Activated naive CD4-positive, alpha-beta T cell (primary cell): ENCODE results near the gene FAM171A2.
"Not testable (repeated sequence)": the region's sequence is repeated elsewhere in the genome, so short reads cannot be mapped to it uniquely, and the experiment has no call there.

Experiments used
- DNase-seq, 4 experiments: peaks; one replicate each; lab custom pipeline; 2025; lab: John Stamatoyannopoulos, UW

The FAM171A2 gene

DNA sequence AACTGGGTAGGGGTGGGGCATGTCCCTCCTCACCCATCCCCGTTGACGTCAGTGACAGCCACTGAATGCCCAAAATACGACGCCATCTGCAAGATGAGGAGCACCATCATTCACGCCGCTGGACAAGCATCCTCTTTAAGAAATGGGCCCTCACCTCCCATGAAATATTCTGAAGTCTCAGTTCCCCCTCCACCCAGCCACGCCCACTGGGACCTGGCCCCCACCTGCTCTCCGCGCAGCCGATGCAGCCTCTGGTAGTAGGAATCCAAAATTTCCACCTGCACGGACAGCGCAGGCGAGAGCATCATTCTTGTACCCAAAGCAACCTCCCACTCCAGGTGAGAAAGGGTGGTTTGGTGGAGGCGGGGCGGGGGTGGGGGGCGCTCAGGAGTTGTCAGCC lies 20.2 kb upstream of the FAM171A2 start:
- no peak for DNase-seq

DNA sequence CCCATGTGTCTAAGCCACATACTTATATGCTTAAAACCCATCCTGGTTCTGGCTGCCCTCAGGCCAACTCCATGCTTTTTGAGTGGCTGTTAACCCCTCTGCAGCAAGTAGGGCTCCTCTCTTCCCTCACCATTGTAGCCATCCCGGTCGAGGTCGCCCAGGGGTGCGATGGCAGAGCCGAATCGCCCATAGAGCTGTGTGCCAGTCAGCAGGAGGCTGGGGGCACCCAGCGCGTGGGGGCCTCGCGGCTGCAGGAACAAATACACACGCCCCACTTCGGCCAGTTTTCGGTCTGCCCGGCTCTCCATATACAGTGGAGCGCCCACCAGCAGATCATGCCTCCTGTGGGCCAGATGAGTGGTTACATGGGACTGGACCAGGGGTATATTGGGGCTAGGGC lies 19.7 kb upstream of the FAM171A2 start:
- DNase-seq = no peak

- DNase-seq = no peak
Measured at GRCh38 chr17:44382917-44383316, 19.3 kb upstream of the FAM171A2 start.

- no peak for DNase-seq
Measured at GRCh38 chr17:44381810-44382305, 18.2 kb upstream of the FAM171A2 start.

DNA sequence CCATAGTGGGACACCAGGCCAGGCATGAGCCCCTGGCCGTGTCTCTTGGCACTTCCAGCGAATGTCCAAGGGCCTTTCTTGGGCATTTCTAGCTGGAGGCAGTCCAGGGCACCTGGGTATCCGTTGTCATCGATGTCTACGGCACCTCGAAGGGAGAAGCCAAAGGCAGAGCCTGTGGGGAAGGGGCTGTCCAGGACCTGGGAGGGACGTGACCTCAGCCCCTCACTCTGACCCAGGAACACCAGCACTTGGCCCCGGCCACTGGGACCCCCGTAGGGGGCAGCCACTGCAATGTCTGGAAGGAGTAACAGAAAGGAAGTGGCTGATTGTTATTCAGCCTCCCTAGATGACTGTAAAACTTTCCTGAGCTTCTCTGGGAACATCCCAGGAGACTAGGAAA lies 17.1 kb upstream of the FAM171A2 start:
- DNase-seq = no peak

- DNase-seq = no peak
Measured at GRCh38 chr17:44379887-44380286, 16.2 kb upstream of the FAM171A2 start.

GRCh38 chr17:44378171-44378705 lies 14.6 kb upstream of the FAM171A2 start:
- DNase-seq = no peak

GRCh38 chr17:44376779-44377178 lies 13.1 kb upstream of the FAM171A2 start:
- DNase-seq = no peak

GRCh38 chr17:44376124-44376523 lies 12.5 kb upstream of the FAM171A2 start:
- DNase-seq = no peak

DNA sequence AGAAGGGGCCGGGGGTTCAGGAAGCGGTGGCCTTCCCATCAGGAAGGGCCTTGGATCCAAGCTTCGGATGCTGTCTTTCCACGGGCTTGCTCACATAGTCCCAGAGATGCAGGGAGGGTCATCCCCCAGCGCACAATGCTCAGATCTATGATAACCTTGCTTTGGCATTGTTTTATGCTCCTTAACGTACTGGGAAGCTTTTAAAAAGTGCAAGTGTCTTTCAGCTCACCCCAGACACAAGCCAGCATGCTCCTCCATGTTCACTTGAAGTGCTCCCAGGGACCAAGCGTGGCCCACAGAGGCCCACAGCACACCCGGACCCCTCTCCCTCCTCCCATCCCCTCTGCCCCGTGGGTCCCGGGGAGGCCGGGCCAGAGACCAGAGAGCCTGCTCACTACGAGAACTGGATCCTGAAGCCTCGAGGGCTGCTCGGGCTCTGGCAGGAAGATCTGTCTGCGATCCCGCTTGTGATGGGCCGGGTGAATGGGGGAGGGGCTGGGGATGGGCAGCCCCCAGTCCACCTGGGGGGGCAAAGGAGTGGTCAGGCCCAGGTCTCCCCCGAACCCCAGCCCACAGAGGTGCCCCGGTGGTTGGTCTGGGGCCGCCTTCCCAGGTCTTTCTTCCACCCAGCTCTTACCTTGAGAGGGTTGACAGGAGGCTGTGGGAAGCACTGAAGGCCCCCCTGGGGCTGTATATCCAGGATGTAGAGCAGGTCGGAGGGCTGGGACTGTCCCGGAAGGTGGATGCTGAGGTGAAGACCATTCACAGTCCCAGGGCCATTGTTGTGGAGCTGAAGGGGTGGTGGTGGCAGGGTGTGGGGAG lies 11.8 kb upstream of the FAM171A2 start:
- no peak for DNase-seq

- DNase-seq = no peak
Measured at GRCh38 chr17:44374306-44375195, 10.9 kb upstream of the FAM171A2 start.

GRCh38 chr17:44372036-44372435 lies 8.4 kb upstream of the FAM171A2 start:
- DNase-seq = no peak

- not testable (repeated sequence) for DNase-seq
Measured at GRCh38 chr17:44369414-44370023, 5.9 kb upstream of the FAM171A2 start.

DNA sequence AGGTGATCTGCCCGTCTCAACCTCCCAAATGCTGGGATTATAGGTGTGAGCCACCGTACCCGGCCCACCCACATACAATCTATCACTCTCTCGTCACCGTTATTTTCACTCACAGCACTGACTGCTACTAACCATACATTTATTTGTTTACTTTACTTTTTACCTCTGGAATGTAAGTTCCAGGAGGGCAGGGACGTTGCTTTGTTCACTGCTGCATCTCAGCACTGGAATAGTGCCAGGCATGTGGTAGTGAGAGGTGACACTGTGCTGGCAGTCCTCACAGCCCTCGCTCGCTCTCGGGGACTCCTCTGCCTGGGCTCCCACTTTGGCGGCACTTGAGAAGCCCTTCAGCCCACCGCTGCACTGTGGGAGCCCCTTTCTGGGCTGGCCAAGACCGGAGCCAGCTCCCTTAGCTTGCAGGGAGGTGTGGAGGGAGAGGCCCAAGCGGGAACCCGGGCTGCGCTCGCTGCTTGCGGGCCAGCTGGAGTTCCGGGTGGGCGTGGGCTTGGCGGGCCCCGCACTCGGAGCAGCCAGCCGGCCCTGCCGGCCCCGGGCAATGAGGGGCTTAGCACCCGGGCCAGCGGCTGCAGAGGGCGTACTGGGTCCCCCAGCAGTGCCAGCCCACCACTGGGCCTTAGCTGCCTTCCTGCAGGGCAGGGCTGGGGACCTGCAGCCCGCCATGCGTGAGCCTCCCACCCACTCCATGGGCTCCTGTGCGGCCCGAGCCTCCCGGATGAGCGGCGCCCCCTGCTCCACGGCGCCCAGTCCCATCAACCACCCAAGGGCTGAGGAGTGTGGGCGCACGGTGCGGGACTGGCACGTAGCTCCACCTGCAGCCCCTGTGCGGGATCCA lies 5.0 kb upstream of the FAM171A2 start:
- DNase-seq = not testable (repeated sequence)

- DNase-seq = no peak
Measured at GRCh38 chr17:44367231-44367979, 3.8 kb upstream of the FAM171A2 start.

GRCh38 chr17:44365051-44365450 lies 1.4 kb upstream of the FAM171A2 start:
- not testable (repeated sequence) for DNase-seq

DNA sequence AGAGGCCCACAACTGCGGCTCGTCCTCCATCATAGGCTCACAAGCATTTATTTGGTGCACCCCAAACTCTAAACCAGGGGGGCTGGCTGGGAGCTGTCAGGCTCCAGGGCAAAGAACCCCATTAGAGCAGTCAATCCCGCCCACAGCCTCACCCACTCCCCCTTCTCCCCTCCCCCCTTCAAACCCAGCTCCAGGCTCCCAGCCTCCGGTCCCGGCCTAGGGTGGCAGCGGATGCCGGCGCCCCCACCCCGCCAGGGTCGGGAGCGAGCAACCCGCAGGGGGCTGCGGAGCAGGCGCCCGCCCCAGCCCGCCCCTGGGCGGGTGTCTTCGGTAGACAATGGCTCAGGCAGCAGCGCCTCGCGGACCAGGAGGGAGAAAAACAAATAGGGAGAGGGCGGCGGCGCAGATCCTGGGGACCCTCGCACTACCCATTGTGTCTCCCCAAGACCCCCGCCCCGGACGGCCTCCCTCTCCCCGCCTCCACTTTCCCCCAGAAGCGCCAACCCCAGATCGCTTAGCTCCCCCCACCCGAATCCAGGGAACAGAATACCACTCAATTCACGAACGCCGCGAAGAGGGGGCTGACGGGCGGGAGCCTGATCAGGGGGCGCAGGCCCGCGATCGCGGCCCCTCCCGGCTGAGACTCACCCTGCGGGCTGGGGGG lies 572 bp downstream of the FAM171A2 start:
- peak in 1 of 4 experiments; percentile 12 for DNase-seq

DNA sequence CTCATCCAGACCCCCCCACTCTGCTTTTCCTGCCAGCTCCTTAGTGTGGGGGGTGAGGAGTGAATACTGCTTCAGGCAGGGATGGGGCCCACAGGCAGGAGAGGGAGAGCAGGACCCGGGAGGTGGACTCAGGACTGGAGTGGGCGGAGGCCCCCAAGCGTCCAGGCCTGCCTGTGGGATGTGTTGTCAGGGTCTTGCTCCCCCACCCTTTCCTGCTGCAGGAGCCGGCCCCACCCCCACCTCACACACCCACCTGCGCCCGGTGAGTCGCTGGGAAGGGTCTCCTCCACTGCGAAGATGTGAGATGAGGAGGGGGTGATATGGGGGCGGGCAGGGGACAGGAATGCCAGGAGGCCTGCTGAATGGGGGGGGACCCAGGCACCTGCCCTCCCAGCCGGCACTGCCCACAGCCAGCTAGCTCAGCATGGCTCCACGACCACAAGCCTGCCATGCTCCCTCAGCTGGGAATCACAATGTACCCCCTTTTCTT lies 1.1 kb downstream of the FAM171A2 start:
- no peak for DNase-seq
